K562 treated with DMSO at 1 percent for 24 hours (cell line): ENCODE data around the gene TRA2B. TPM values are rescaled to one million over a fixed set of nuclear protein-coding genes. Genes with fewer than 3 reads are reported as not detected.

Source experiments
- total RNA-seq: library from RNA; unstranded; fragments of 300-600 nt; gene quantifications from 2 replicates; pipeline ENCODE4 v1.2.3, GENCODE V29; 2022; ENCODE audit warnings: low read depth; ENCODE audit not compliant: insufficient read depth

Gene TRA2B
- total RNA-seq = 111 and 117 TPM in 2 replicates

DNA sequence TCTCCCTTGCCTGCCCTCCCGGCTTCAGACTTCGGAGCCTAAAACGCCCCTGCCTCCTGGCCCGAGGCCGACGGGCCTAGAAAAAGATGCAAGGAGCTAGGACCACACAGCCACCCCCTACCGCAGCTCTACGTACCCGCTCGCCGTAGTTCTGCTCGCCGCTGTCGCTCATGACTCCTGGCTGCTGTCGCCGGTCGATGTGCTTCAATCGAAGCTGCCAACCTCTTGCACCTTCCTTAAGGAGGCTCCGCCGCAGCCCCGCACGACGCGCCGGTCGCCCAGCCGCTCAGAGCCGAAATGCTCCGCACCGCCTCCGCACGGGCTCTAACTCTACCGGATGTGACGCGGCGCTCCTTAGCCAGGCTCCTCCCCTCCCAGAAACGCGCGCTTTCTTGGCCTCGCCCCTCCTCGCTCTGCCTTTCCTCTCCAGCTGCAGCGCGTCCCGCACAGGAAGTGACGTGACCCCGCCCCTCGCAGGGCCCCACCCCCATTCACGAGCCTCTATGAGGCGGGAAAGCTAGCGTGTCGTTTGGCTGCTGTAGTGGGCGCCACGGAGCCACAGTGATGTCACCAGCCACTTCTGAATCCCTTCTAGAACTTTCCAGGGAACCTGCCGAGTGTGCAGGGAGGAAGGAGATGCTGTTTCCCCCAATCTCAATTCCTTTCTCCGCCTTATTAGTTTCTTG, at the start of gene TRA2B:
TSS of gene TRA2B (minus strand) at position 326 of the 686 bp plus-strand sequence. CDS start at position 172, 154 bp downstream.

Other genes with a start within 250 kb of the TRA2B start
- gene IGF2BP2, start 113.0 kb downstream of the TRA2B start, total RNA-seq = 22.5 and 24.6 TPM in 2 replicates
- 17.3 and 17.6 TPM in 2 replicates for gene ETV5, start 171.1 kb upstream of the TRA2B start, total RNA-seq